Endothelial cell of umbilical vein (primary cell): ENCODE data around the gene GPR108. TPM values are rescaled to one million over a fixed set of nuclear protein-coding genes. Genes with fewer than 3 reads are reported as not detected.

Source experiments
- BruUV-seq: library from RNA; stranded (reverse); fragments of 400-500 nt; replicated peaks from 2 replicates; lab custom pipeline; 2021; lab: Mats Ljungman, UMichigan
- CTCF ChIA-PET: fragments of 300-600, 350-600 bp; sonication (Branson Sonifier 250); formaldehyde crosslinking; loops from one replicate; lab custom pipeline; 2021; ENCODE audit warnings: antibody characterized with exemption, inconsistent platforms; lab: Charles Lee
- POLR2A ChIA-PET: fragments of 300-600, 350-600 bp; sonication (Branson Sonifier 250); formaldehyde crosslinking; loops from one replicate; lab custom pipeline; 2021; ENCODE audit warnings: antibody characterized with exemption, inconsistent platforms; lab: Charles Lee
- DNase-seq: peaks from one replicate; pipeline ENCODE4 v3.0.0-alpha.2; 2011; ENCODE audit warnings: low read depth, low spot score
- FAIRE-seq: peaks from 2 replicates; lab custom pipeline; 2011; peaks lifted over from hg19 to GRCh38; lab: Jason Lieb, UNC
- H2AFZ ChIP-seq: 2 replicates; pipeline ENCODE4 v1.6.0; 2012; ENCODE audit warnings: low read depth, low read length, control low read depth, inconsistent platforms
- H3K27ac ChIP-seq: 2 replicates; pipeline ENCODE4 v1.5.1; 2011; ENCODE audit warnings: low read depth, mild to moderate bottlenecking, control low read depth, low read length, moderate library complexity; ENCODE audit not compliant: insufficient read depth
- H3K27me3 ChIP-seq, 2 experiments: 2 replicates each; pipeline versions ENCODE4 v1.6.0 to v1.6.1; 2011; ENCODE audit warnings: low read length in 2 of 2, mixed read lengths in 1 of 2; ENCODE audit not compliant: control insufficient read depth in 2 of 2, insufficient read depth in 2 of 2
- H3K36me3 ChIP-seq, 2 experiments: 2 replicates in 1 of 2; 3 replicates in 1 of 2; pipeline ENCODE4 v1.5.1; 2011; ENCODE audit warnings: low read length in 2 of 2, mild to moderate bottlenecking in 1 of 2, moderate library complexity in 1 of 2; ENCODE audit not compliant: control insufficient read depth in 2 of 2, insufficient read depth in 2 of 2; ENCODE audit errors: extremely low read depth in 1 of 2
- H3K4me1 ChIP-seq: 3 replicates; pipeline ENCODE4 v1.5.1; 2011; ENCODE audit warnings: mild to moderate bottlenecking, low read length; ENCODE audit not compliant: control insufficient read depth, insufficient read depth; ENCODE audit errors: extremely low read depth
- H3K4me2 ChIP-seq: 2 replicates; pipeline ENCODE4 v1.6.1; 2011; ENCODE audit warnings: low read length, control low read depth, mixed read lengths; ENCODE audit not compliant: insufficient read depth
- H3K4me3 ChIP-seq, 3 experiments: fragments of 200-600 bp in 1 of 3; sonication (generic), shearing (Covaris generic) in 1 of 3; replicated peaks in 1 of 3; 2 replicates each; pipeline ENCODE4 v1.5.1; 2011 to 2016; ENCODE audit warnings: control low read depth in 3 of 3, low read length in 3 of 3, mild to moderate bottlenecking in 2 of 3, inconsistent platforms in 1 of 3, low read depth in 1 of 3, moderate library complexity in 1 of 3; ENCODE audit not compliant: insufficient read depth in 1 of 3
- H3K79me2 ChIP-seq: 2 replicates; pipeline ENCODE4 v1.6.0; 2012; ENCODE audit warnings: low read length, inconsistent platforms; ENCODE audit not compliant: control insufficient read depth, insufficient read depth
- H3K9ac ChIP-seq: replicated peaks from 2 replicates; pipeline ENCODE3; 2011; ENCODE audit warnings: low read length, control low read depth; ENCODE audit not compliant: insufficient read depth; ENCODE audit errors: extremely low read depth
- H3K9me1 ChIP-seq: replicated peaks from 3 replicates; pipeline ENCODE4 v1.6.0; 2011; ENCODE audit warnings: mild to moderate bottlenecking, low read length; ENCODE audit not compliant: control insufficient read depth, insufficient read depth; ENCODE audit errors: extremely low read depth
- H3K9me3 ChIP-seq: replicated peaks from 2 replicates; pipeline ENCODE4 v1.5.1; 2012; ENCODE audit warnings: low read length, inconsistent platforms; ENCODE audit not compliant: control insufficient read depth, insufficient read depth
- H4K20me1 ChIP-seq: replicated peaks from 2 replicates; pipeline ENCODE3; 2011; ENCODE audit warnings: mild to moderate bottlenecking, low read length; ENCODE audit not compliant: control insufficient read depth, insufficient read depth; ENCODE audit errors: extremely low read depth
- CTCF ChIP-seq, 2 donors: IDR thresholded peaks; 1 replicate in 1 of 2; 2 replicates in 1 of 2; pipeline ENCODE4 v1.5.1; 2011; ENCODE audit warnings: low read length in 2 of 2, mild to moderate bottlenecking in 2 of 2, moderate library complexity in 2 of 2, control low read depth in 1 of 2, inconsistent platforms in 1 of 2, low read depth in 1 of 2; ENCODE audit not compliant: insufficient read depth in 1 of 2; ENCODE audit errors: extremely low read depth in 1 of 2
- EZH2 ChIP-seq: IDR thresholded peaks from 2 replicates; pipeline ENCODE4 v1.6.1; 2012; ENCODE audit warnings: borderline replicate concordance, low read depth, mild to moderate bottlenecking, moderate library complexity, low read length, inconsistent platforms; ENCODE audit not compliant: severe bottlenecking
- FOS ChIP-seq: IDR thresholded peaks from 2 replicates; pipeline ENCODE4 v1.6.1; 2011; ENCODE audit warnings: mild to moderate bottlenecking, low read length, moderate library complexity, borderline replicate concordance; ENCODE audit not compliant: insufficient read depth
- GATA2 ChIP-seq: IDR thresholded peaks from 2 replicates; pipeline ENCODE4 v1.7.0; 2011; ENCODE audit warnings: low read depth, mild to moderate bottlenecking, moderate library complexity, mixed read lengths, low read length; ENCODE audit not compliant: insufficient read length, insufficient read depth
- JUN ChIP-seq: IDR thresholded peaks from 2 replicates; pipeline ENCODE4 v1.6.1; 2011; ENCODE audit warnings: borderline replicate concordance, low read depth; ENCODE audit not compliant: insufficient read length, insufficient read depth
- MAX ChIP-seq: IDR thresholded peaks from 2 replicates; pipeline ENCODE4 v1.6.1; 2011; ENCODE audit not compliant: insufficient read depth, insufficient read length
- MYC ChIP-seq: IDR thresholded peaks from one replicate; pipeline ENCODE4 v1.6.1; 2011; ENCODE audit warnings: mild to moderate bottlenecking, low read depth, low read length
- POLR2A ChIP-seq: IDR thresholded peaks from 2 replicates; pipeline ENCODE4 v1.6.1; 2012; ENCODE audit warnings: low read depth, mild to moderate bottlenecking, control low read depth, low read length
- POLR2AphosphoS5 ChIP-seq: IDR thresholded peaks from 2 replicates; pipeline ENCODE4 v1.6.1; 2012; ENCODE audit warnings: low read depth, mild to moderate bottlenecking, control low read depth, low read length, moderate library complexity; ENCODE audit not compliant: insufficient read depth
- dilution Hi-C: fragments of 300-500 bp; cut with MboI; formaldehyde crosslinking; loops from one replicate; pipeline ENCODE4 v1.15.0; 2019; ENCODE audit warnings: low sequenced_read_pairs; ENCODE audit not compliant: extremely low pct_ligation_motif_present
- intact Hi-C: fragments of 100-400 bp; cut with micrococcal nuclease; formaldehyde crosslinking; loops from one replicate; pipeline ENCODE4 v1.10.0; 2022
- polyA plus RNA-seq, 4 experiments: library from polyadenylated mRNA; depleted of rRNA in 3 of 4; stranded (reverse) in 3 of 4; unstranded in 1 of 4; fragments of >200 nt; gene quantifications; 2 replicates each; pipeline versions ENCODE4 v1.2.1 to v1.2.3, GENCODE V29; 2011 to 2012; ENCODE audit warnings: missing spikeins in 1 of 4
- total RNA-seq: library from RNA; stranded (reverse); gene quantifications from 2 replicates; pipeline ENCODE4 v1.2.3, GENCODE V29; 2021

The GPR108 gene
- total and polyA plus RNA-seq, 2 donors (not counting 3 experiments of a cell fraction or from before 2014, with no cell fraction given): 68.5 to 80.2 TPM

GRCh38 chr19:6719992-6720368, 17.4 kb downstream of the GPR108 start:
- dilution Hi-C loops: no loop called here
- Histone ChIP-seq H3K27ac (no peak overlapping the region), H3K36me3 (no peaks in the 10 kb centered on the region), H3K4me3 (no peak overlapping the region), H3K9ac (no peak overlapping the region), H3K9me1 (no peaks in the 10 kb centered on the region), H3K9me3 (no peaks in the 10 kb centered on the region), H2AFZ (no peak overlapping the region), H4K20me1 (no peaks in the 10 kb centered on the region), H3K4me1 (no peaks in the 10 kb centered on the region), H3K79me2 (no peaks in the 10 kb centered on the region), H3K4me2 (no peak overlapping the region), H3K27me3 (no peaks in the 10 kb centered on the region)
- TF ChIP-seq FOS (no peak), EZH2 (no peak), GATA2 (no peak), JUN (no peak), MAX (no peak), POLR2A (no peak), POLR2AphosphoS5 (no peak)
- intact Hi-C loops: no loop called here
- FAIRE-seq (no peak), DNase-seq (no peak)
- CTCF ChIA-PET: no interaction called here
- BruUV-seq: no TSS peak
- POLR2A ChIA-PET: no interaction called here

GRCh38 chr19:6719540-6719861, 17.9 kb downstream of the GPR108 start:
- H3K4me2 ChIP-seq: no peak overlapping the region

More at GRCh38 chr19:6719540-6719861, 17.9 kb downstream of the GPR108 start:
- no peaks in the 10 kb centered on the region for H4K20me1 ChIP-seq
- H3K4me3 ChIP-seq: no peak overlapping the region
- no peaks in the 10 kb centered on the region for H3K9me1 ChIP-seq
- FAIRE-seq (no peak), DNase-seq (no peak)
- CTCF ChIA-PET: no interaction called here
- POLR2A ChIA-PET: no interaction called here
- H3K79me2 ChIP-seq: no peaks in the 10 kb centered on the region
- no peak overlapping the region for H2AFZ ChIP-seq
- no peaks in the 10 kb centered on the region for H3K36me3 ChIP-seq
- no peaks in the 10 kb centered on the region for H3K27me3 ChIP-seq
- TF ChIP-seq MAX: no peak
- no peak for TF ChIP-seq POLR2A
- TF ChIP-seq JUN: no peak
- no peak for TF ChIP-seq GATA2
- TF ChIP-seq EZH2: no peak
- TF ChIP-seq MYC: no peak
- TF ChIP-seq POLR2AphosphoS5: no peak
- TF ChIP-seq CTCF (IDR thresholded peaks at IDR 0.05; ENCODE audit: extremely low read depth in 1 of 2, insufficient read depth in 1 of 2, low read depth in 1 of 2, low read length in 2 of 2): no peak
- TF ChIP-seq FOS: no peak
- dilution Hi-C loops: no loop called here
- no peaks in the 10 kb centered on the region for H3K4me1 ChIP-seq
- H3K9ac ChIP-seq: no peak overlapping the region
- intact Hi-C loops: no loop called here
- H3K27ac ChIP-seq: no peak overlapping the region
- BruUV-seq: no TSS peak
- no peaks in the 10 kb centered on the region for H3K9me3 ChIP-seq
